Measurements from ENCODE around the gene LRP4.

The LRP4 gene

DNA sequence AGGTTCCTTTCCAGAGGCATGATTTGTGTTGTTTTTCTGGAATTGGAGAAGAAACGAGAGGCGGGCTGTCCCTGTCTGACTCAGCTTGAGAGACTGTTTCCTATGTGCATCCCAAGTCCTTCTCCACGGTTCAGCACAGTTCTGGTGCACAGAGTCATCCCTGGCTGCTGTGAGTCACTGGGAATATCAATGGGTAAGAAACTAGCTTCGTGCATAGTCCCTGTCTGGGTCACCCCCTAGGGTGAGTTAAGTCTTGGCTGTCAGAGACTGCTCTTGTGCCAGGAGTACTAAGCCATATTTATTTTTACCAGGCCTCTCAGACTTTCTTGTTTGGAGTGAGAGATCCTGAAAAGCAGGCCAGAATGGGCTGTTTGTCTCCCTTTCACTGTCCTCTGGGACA is 2.4 kb upstream of the LRP4 start:
- no peak for DNase-seq

DNA sequence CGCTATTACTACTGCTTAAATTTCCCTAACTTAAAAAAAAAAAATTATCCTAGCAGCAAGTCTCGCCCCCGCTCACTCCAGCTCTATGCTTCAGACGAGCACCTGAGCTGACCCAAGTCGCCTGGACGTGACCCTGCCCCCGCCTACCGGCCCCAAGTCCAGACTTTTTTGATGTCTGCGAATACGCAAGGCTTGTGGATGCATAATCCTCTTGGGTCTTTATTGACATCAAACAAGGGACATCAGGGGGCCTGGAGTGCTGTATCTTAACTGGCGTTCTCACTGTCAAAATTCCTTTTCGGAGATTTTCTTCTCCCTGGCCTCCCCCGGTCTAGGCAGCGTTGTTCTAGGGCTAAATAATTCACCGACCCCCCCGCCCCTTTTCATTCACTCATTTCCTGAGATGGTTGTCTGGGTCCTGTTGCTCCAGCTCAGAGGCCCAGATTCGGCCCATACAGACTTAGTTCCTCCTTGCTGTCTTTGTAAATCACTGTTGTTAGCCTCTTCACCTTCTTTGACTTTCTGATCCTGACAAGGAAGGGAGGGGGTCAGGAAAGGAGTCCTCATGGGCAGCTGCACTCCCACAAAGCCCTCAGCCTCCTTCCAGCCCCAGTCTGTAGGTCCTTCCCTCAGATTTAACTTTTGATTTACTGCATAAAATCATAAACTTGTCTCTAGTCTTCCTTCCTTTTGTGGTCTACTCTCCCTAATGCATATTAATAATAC is 601 bp upstream of the LRP4 start:
- no peak for DNase-seq

DNA sequence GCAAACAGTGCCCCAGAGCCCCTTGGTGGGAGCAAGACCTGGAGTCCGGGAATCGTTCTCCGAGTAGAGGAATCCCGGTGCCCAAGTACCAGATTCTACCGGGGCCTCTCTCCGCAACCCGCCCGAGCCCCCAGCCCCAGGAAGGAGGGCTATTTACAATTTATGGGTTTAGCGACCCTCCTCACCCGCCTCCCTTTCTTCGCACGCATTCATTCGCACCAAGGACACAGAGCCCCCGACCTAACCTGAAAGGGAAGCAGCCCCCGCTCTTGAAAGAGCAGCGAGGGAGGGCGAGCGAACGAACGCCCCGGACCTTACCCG is 628 bp downstream of the LRP4 start:
- no peak for DNase-seq

DNA sequence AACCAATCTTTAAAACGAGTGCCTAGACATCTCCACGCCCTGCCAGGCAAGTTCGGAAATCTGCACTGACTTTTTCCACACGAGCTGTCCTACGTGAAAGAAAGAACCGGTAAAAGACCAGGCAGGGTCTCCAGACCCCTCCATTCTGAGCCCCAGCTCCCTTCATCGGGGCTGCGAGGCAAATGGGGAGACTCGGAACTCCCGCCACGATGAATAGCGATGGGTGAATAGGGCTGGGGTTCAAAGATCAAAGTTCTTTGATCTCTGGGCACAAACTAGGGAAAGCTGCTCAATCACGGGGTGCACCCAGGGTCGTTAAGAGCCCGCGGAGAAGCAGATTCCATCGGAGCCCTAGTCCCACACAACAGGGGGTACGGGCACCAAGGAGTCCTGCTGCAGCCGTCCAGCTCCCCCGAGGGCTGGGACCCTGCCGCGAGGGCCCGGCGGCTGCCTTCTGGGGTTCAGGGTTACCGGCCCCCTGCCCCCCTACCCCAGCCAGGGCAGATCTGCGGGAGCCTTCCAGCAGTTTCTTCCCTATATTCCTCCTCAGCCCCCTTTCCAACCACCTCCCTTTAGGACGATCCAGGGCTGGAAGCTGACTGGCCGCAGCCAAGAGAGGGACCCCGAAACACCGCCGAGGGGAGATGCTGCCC is 1.1 kb downstream of the LRP4 start:
- DNase-seq: peak; percentile 8

DNA sequence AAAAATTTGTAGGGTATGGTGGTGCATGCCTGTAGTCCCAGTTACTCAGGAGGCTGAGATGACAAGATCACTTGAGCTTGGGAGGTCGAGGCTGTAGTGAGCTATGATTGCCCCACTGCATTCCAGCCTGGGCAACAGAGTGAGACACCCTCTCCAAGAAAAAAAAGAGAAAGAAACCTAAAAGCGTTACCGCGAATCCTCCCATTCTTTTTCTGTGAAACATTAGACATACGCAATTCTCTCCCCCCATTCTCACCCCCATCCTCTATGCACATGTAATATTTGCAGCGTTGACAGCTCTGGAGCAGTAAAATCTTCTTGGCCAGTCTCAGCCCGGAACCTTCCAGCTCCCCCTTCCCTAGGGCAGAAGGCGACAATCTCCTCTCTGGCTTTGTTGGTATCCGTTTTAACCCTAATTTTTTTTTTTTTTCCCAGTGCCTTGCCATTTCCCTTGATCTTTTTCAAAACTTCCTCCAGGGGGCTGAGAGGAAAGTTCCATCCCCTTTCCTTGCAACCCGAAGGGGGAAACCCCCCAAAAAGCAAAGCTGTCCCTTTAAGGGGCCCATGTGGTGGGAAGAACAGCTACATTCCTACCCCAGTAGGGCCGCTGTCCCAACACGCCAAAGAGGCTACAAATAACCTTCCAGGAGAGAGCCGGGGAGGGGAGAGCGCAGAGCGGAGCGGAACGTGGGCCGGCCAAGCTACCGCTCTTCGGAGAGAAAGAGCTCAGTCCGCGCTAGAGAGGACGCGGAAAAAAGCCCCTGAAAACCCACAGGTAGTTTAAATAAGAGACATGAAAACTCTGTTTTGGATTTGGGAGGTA is 1.9 kb downstream of the LRP4 start:
- peak; percentile 26 for DNase-seq

DNA sequence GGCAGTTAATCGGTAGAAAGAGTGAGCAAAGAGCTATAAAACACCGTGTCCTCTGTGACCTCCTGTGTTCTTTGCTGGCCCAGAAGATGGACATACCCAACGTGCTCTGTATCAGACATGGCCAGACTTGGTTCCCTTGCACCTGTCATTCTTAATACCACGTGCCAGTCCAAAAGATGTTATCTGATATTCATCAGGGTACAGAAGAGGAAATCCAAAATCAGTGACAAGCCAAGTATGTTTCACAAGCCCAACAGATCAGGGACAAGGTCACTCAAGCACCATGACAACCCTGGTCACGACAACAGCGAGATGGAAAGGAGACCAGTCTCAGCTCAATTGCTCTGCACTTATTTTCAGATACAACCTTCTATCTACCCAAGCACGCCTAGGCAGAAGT is 3.4 kb downstream of the LRP4 start:
- DNase-seq: no peak

DNA sequence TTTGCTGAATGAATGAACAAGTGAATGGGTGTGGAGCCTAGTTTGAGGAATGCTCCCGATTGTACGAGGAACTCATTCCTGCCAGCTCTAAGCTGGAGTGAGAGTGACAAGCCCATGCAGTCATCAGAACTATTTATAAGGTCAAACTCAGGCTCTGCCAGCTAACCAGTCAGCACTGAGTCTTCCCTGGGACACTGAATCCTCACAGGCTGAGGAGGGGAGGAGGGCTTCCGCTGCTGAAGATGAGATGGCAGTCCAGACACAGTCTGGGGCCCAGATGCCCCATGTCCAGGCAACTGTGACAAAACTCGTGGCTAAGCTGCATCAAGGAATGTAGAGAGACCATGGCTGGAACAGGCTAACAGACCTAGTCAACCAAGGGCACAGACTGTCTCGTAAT is 4.0 kb downstream of the LRP4 start:
- DNase-seq: no peak

DNA sequence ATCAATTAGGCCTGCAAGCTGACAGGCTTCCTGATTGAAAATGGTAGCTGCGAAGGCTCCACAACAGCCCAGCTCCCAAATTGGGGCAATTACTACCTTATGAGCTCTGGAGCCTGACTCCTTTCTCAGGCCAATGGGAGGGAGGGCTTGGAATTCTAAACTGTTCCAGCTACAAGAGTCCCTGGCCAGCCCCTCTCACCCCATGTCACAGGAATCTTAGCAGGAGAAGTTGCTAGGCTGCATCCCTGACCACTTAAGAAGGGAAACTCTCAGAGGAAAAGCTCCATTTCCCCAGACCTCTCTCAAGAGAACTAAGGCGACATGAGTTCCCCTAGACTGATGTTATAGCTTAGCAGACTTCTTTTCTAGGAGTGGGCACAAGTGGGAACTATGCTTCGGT is 4.9 kb downstream of the LRP4 start:
- DNase-seq: no peak

DNA sequence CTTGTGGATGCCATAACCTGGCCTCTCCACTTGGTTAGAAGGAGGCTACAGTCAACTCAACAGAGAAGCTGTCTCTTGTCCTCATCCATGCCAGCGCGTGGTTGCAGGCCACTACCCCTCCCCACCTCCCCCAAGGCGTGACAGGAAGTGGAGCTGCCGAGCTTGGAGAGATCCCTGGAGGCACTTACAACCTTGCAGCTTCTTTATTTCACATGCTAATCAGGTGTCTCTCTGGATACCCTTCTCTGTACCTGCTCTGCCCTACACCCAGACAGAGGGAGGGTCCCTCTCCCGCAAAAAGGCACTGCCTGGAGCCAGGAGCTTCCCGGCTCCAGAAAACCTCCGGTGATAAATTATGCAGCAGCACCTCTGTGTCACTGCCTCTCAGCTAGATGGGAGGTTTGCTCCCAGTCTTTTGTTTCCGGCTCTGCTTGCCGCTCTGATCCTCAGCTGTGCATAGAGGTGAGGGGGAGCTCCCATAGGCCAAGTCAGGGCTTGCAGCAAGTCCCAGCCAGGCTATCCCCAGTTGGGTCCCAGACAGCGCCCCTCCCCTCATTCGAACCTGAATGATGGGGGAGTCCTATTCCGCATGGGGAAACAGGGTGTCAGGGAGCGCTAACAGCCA is 5.7 kb downstream of the LRP4 start:
- DNase-seq: no peak

DNA sequence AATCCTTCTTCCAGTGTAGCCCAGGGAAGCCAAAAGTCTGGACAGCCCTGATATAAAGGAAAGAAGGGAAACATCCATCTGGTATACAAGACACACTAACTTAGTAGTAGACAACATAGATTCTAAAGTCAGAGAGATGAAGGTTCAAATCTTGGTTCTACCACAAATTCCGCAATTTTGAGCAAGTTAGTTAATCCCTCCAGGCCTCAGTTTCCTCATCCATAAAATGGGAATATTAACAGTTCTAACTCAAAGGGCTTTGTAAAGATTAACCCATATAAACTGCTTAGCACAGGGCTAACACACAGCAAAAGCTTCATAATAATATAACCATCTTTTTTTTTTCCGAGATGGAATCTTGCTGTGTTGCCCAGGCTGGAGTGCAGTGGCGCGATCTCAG is 10.7 kb downstream of the LRP4 start:
- no peak for DNase-seq

DNA sequence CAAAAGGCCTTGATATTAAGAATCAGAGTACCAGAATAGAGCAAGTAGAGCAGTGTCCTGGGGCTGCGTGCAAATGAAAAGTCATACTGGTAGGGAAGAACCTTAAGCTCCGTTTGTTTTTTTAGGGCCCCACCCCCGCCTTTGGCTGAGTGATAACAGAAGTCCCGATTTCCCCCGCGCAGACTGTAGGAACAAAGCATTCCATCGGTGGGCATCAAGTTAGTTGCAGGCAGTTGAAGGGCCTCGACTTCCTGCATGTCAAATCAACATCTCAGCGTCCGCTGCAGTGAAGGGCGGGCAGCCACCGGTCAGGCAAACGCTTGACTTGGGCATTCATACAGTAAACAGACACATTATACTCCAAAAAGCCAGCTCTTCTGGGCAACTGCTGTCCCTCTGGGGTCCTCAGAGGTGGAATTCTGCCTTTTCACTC is 11.7 kb downstream of the LRP4 start:
- DNase-seq: no peak

DNA sequence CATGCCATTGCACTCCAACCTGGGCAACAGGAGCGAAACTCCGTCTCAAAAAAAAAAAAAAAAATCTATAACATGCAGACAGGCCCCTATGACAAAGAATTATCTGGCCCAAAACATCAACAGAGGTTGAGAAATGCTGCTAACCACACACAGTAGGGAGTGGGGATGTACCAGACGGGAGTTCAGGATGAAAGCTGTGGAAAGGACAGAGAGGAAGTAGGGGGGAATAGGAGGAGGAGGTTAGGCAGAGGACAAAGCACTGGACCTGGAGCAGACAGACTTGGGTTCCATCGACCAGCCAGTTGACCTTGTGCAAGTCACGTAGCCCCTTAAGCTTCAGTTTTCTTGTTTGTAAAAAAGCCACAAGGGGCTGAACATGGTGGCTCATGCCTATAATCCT is 12.5 kb downstream of the LRP4 start:
- no peak for DNase-seq

DNA sequence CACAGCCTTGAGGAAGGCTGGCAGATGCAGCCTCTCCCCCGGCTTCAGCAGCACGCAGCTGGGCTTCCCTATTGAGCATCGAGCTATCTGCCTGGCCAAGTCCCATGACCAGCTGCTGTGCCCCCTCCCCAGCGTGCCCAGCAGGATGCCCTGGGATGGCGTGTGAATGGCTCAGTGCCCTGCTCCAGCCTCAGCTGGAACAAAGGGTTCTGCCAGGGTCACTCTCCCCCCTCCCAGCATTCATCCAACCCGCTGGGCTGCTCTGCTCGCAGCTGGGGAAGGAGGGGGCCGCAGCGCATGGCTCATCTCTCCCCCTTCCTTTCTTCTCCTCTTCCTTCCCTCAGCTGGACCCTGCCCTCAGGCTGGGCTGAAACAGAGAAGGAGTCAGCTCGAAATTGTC is 14.5 kb downstream of the LRP4 start:
- DNase-seq: no peak

DNA sequence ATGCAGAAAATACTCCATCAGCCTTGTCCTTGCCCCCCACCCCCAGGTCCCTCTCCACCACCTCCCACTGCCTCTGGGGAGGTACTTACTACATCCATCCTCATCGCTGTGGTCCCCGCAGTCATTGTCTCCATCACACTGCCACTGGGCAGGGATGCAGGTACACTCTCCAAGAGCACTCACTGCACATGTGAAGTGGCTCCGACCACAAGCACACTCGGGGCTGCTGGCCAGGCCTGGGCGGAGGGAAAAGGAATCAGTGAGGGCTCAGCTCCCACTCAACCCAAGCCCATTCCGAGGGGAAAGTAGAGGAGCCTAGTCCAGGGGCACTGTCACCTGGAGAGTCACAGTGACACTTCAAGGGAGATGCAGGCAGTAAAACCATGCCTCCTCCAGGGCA is 15.7 kb downstream of the LRP4 start:
- no peak for DNase-seq

DNA sequence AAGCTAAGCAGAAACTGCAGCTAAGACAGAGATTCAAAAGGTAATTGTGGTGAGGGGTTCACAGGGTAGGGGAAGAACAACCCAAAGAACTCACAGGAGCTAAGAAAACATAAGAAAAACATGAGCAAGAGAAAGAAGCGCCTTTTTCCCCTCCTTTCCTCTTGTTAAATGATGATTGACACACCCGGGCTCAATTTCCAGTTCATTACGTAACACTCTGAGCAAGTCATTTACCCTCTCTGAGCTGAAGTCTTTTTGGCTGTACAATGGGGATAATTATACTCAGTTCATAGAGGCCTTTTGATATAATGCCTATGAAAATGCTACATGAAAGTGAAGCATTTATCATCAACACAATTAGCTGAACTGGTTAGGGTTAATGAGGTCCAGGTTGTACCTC is 17.2 kb downstream of the LRP4 start:
- DNase-seq: no peak

DNA sequence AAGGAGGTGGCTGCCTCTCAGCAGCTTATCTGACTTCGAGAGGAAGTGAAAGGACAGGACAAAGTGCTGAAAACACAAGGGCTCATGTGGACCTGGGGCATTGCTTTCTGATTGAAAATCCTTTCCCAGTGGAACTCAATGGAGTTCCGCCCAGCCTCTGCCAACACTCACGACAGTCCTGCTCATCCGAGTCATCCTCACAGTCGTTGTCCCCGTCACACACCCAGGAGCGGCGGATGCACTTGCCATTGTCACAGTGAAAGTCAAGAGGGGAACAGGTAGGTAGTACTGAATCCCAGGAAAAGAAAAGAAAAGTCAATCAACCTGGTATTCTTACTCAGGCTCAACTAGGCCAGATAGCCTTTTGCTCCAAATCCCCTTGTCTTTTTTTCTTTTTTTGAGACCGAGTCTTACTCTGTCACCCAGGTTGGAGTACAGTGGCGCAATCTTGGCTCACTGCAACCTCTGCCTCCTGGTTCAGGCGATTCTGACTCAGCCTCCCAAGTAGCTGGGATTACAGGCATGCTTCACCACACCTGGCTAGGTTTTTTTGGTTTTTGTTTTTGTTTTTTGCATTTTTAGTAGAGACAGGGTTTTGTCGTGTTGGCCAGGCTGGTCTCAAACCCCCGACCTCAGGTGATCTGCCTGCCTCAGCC is 18.1 kb downstream of the LRP4 start:
- DNase-seq: no peak

DNA sequence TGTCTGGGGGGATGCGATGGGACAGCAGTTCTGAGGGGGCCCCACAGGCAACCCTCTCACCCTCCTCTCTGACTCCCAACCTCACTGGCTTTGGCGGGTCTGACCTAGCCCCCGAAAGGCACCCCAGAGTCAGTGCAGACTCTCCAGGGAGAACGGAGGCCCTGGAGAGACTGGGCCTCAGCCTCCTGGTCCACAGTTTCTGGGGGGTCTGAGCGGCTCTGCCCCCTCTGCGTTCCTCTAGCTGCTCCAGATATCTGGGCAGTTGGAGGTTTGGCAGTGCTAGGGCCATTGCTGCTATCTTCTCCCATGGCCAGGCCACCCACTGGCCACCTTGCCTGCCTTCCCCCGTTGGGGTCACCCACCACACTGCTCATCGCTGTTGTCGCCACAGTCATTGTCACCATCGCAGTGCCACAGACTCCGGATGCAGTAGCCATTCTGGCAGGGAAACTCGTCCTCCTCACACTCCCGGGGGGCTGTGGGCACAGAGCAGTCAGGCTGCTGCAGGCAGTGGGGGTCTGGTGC is 18.8 kb downstream of the LRP4 start:
- DNase-seq: no peak

DNA sequence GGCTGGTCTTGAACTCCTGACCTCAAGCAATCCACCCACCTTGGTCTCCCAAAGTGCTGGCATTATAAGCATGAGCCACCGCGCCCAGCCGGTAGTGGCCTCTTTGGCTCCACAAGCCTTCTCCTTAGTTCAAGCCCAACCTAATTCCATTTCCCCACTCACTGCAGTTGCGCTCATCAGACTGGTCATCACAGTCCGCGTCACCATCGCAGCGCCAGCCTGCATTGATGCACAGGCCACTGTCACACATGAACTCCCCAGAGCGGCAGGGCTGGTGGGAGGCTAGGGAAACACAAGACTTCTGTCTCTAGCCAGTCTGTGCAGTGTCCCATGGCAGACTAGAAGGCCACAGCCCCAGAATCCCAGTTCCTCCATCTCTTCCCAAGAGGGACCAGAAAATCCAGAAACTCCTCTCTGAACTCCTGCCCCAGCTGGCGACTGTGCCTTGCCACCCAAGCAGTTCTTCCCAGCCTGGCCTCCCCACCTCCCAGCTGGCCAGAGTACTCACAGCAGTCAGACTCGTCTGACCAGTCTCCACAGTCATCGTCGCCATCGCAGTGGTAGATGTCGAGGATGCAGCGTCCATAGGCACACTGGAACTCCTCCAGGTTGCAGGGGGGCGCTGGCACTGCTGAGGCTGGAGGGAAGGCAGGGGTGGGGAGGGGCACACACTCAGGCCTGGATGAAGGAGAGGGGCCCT is 19.8 kb downstream of the LRP4 start:
- DNase-seq: no peak

DNA sequence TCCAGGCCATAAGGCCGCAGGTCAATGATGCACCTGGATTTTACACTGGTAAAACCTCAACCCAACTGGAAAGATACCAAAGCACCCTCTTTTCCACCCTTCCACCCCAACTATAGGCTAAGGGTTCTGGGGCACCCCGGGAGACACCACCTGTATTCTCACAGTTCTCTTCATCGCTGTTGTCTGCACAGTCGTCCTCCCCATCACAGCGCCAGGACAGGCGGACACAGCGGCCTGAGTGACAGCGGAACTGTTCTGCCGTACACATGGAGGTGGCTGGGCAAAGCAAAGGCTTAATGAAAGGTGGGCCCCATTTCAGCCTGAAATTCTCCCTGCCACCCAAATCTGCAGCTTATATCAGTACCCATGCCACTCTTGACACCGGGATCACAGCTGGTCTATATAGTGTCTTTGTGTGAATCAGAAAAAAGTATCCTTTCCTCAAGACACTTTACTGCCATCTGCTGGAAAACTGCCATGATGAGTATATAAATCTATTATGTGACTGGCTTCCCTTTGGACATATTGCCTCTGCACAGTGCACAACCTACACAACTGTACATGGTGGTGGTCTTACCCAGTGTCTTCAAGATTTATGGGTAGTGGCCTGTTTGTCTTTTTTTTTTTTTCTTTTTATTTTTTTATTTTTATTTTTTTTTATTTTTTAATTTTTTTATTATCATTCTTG is 21.5 kb downstream of the LRP4 start:
- no peak for DNase-seq

DNA sequence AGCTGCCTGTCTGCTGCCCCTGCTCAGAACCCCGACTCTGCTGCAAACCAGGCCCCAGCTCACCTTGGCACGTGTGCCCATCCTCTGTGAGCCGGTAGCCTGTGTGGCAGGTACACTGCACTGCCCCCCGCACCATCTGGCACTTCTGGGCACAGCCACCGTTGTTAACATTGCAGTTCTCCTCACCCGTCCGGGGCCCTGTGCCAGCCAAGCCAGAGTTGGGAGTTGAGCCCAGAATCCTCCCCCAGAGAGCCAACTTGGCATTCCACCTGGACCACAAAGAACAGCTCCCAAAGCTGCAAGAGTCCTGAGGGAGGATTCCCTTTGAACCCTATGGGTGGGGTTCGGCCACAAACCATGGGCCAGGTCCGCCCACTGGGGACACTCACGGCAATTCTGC is 22.5 kb downstream of the LRP4 start:
- DNase-seq: no peak

DNA sequence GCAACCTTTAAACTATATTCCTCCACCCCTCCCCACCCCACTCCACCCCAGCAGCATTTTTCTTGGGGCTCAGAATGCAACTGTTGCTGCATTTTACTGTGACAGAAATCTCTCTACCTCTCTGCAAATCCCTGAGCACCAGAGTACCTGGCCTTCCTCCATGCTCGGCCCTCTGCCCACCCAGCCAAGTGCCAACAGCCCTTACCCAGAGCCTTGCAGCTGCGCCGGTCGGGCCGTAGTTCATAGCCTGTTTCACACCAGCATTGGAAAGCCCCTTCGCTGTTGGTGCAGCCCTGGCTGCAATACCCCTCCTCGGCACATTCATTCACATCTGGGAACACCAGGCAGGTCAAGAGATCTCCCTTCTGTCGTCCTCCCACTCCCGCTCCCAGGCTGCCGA is 23.4 kb downstream of the LRP4 start:
- no peak for DNase-seq

DNA sequence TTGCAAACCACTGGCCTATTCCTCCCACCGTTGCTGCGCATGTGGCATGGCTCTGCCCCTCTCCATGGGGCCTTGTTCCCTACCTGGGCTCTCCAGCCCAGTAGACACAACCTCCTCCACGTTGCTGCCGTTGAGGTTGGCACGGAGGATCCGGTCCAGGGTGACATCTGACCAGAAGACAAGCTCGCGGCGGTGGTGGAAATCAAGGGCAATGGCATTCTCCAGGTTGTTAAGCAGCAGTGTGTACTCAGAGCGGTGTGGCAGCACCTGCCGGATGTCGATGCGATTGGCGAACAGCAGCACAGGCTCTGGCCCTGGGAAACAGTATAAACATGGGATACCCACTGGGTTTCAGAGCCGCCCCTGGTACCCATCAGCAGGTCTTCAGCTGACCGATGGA is 23.8 kb downstream of the LRP4 start:
- DNase-seq: no peak

Measured in CD4-positive, alpha-beta T cell treated with Interleukin-17A for 4 hours (primary cell).